AG04449 (cell line): ENCODE measurements around the gene TBL1X.

Source experiments
- CTCF ChIA-PET: fragments of 350-600 bp; formaldehyde crosslinking; extraction: SDS; loops from one replicate; lab custom pipeline; 2021; ENCODE audit warnings: antibody characterized with exemption; lab: Yijun Ruan, JAX
- POLR2A ChIA-PET: fragments of 400-600, 350-600 bp; formaldehyde crosslinking; extraction: SDS; loops from one replicate; lab custom pipeline; 2020; ENCODE audit warnings: antibody characterized with exemption, inconsistent platforms; lab: Yijun Ruan, JAX
- DNase-seq: peaks from one replicate; pipeline ENCODE4 v3.0.0-alpha.2; 2010; ENCODE audit warnings: low read depth, low spot score
- H3K4me3 ChIP-seq: 2 replicates; pipeline ENCODE4 v1.5.1; 2011; ENCODE audit warnings: low read depth, mild to moderate bottlenecking, control low read depth, low read length
- CTCF ChIP-seq: IDR thresholded peaks from one replicate; pipeline ENCODE4 v1.5.1; 2011; ENCODE audit warnings: mild to moderate bottlenecking, moderate library complexity, low read length, control low read depth, inconsistent platforms; ENCODE audit not compliant: insufficient read depth; ENCODE audit errors: missing control alignments

Gene TBL1X

GRCh38 chrX:9676306-9676705 lies 211.4 kb downstream of the TBL1X start:
- POLR2A ChIA-PET = no interaction called here
- CTCF ChIA-PET = no interaction called here
- DNase-seq = no peak
- TF ChIP-seq CTCF = no peak
- no peak overlapping the region for H3K4me3 ChIP-seq

GRCh38 chrX:9676738-9677097 lies 211.9 kb downstream of the TBL1X start:
- ChIA-PET CTCF (no interaction called here), POLR2A (no interaction called here)
- H3K4me3 ChIP-seq = no peak overlapping the region
- no peak for DNase-seq
- TF ChIP-seq CTCF = no peak

- POLR2A ChIA-PET = no interaction called here
- no peak for TF ChIP-seq CTCF
- no peak overlapping the region for H3K4me3 ChIP-seq
- no peak for DNase-seq
- CTCF ChIA-PET = no interaction called here
Observed at GRCh38 chrX:9677098-9677739, 212.4 kb downstream of the TBL1X start.

- no peak for DNase-seq
- H3K4me3 ChIP-seq = no peak overlapping the region
- ChIA-PET CTCF (no interaction called here), POLR2A (no interaction called here)
- no peak for TF ChIP-seq CTCF
Observed at GRCh38 chrX:9678215-9678965, 213.5 kb downstream of the TBL1X start.

- no peak for TF ChIP-seq CTCF
- ChIA-PET CTCF (no interaction called here), POLR2A (no interaction called here)
- no peak overlapping the region for H3K4me3 ChIP-seq
- DNase-seq = no peak
Observed at GRCh38 chrX:9681011-9681410, 216.2 kb downstream of the TBL1X start.

GRCh38 chrX:9681422-9681821 lies 216.6 kb downstream of the TBL1X start:
- CTCF ChIA-PET = no interaction called here
- POLR2A ChIA-PET = no interaction called here
- no peak for TF ChIP-seq CTCF
- DNase-seq = no peak
- H3K4me3 ChIP-seq = no peak overlapping the region
